K562 (cell line): Measurements from ENCODE around the gene ADGRG1. TPM values are rescaled to one million over a fixed set of nuclear protein-coding genes. Genes with fewer than 3 reads are reported as not detected.
A peak's percentile ranks its signal among the peaks of the same experiment; 100 is the strongest.

Experiments used
- CBFB ChIP-seq: sonication (generic); formaldehyde crosslinking; IDR thresholded peaks from 2 replicates; pipeline ENCODE4 v1.4.0; 2020; ENCODE audit warnings: mild to moderate bottlenecking, missing genetic modification reagents
- KDM5B ChIP-seq: fragments of 200-600 bp; sonication (generic); IDR thresholded peaks from 2 replicates; pipeline ENCODE4 v1.6.1; 2012; ENCODE audit warnings: low read depth, mild to moderate bottlenecking, moderate library complexity, low read length, control low read depth, inconsistent platforms; ENCODE audit not compliant: insufficient replicate concordance
- RBM15 ChIP-seq: fragments of 200-400 bp; formaldehyde crosslinking; IDR thresholded peaks from 2 replicates; pipeline ENCODE4 v1.6.1; 2018; ENCODE audit warnings: mild to moderate bottlenecking, low read length, moderate library complexity; ENCODE audit not compliant: insufficient read depth
- TEAD1 ChIP-seq, 2 experiments: fragments of 450-650 bp in 1 of 2; sonication (generic) in 1 of 2; formaldehyde crosslinking; IDR thresholded peaks; 2 replicates each; pipeline versions ENCODE4 v1.4.0 to v1.8.0; 2020 to 2022; ENCODE audit warnings: mild to moderate bottlenecking in 2 of 2, missing genetic modification reagents in 1 of 2
- ZNF140 ChIP-seq: fragments of 250-450 bp; sonication (Bioruptor Pico); IDR thresholded peaks from 2 replicates; pipeline ENCODE4 v1.8.0; 2021; ENCODE audit warnings: moderate library complexity, mild to moderate bottlenecking, inconsistent platforms
- polyA plus RNA-seq, 8 experiments: library from polyadenylated mRNA; depleted of rRNA in 4 of 8; stranded (reverse) in 5 of 8; unstranded in 3 of 8; fragments of >200 nt; fragmentation: Nextera tagmentation in 2 of 8; fragmentation: Illumina TruSeq in 1 of 8; extraction: Ambion mirVana in 2 of 8; extraction: Trizol in 1 of 8; gene quantifications; 2 replicates each; pipeline versions ENCODE4 v1.2.1 to v1.2.3, GENCODE V29; 2011 to 2014; ENCODE audit warnings: inconsistent platforms in 1 of 8, missing spikeins in 1 of 8
- total RNA-seq, 7 experiments: library from RNA; depleted of rRNA in 6 of 7; stranded (reverse); fragments of >200 nt in 6 of 7; fragmentation: Illumina TruSeq in 2 of 7; extraction: Trizol in 2 of 7; gene quantifications; 2 replicates each; pipeline versions ENCODE4 v1.2.1 to v1.2.3, GENCODE V29; 2011 to 2021; ENCODE audit warnings: low replicate concordance in 1 of 7
- TF ChIP-seq, protein P1 (sequence below): fragments of 450-650 bp; IDR thresholded peaks from 2 replicates; pipeline ENCODE4 v1.6.1; 2018; ENCODE audit not compliant: partially characterized antibody
- TF ChIP-seq, protein P2 (sequence below), 2 experiments: fragments of 450-650 bp in 1 of 2; sonication (generic) in 1 of 2; formaldehyde crosslinking in 1 of 2; IDR thresholded peaks in 1 of 2; conservative IDR thresholded peaks in 1 of 2; 2 replicates each; pipeline versions ENCODE4 v1.6.1 to v1.8.1; 2016 to 2023; ENCODE audit warnings: mild to moderate bottlenecking in 2 of 2, moderate library complexity in 2 of 2, inconsistent platforms in 1 of 2, missing genetic modification reagents in 1 of 2

Gene ADGRG1
- total and polyA plus RNA-seq, 9 of the 15 experiments (the other 6 are each of a cell fraction or from before 2014, with no cell fraction given): 0.04 to 0.31 (median 0.16) TPM; not detected in 6

DNA sequence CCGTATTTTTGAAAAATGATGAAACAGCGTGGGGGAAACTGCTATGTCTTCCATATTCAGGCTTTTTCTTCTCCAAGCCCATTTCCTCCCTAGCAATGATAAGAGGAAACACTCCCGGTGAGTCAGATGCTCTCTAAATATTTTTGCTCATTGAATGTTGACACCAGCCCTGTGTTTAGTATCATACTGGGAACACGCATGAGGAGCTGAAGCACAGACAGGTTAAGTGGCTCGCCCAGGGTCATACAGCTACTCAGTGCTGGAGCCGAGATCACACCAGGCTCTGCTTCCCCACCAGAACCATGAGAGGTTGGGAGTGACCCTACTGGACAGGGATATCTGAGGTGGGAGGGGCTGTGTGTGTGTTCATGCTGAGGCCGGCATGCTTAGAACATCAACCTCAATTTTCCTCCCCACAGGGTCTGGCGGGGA, 37.8 kb upstream of the ADGRG1 start (continued):
- TF ChIP-seq, protein P1, sequence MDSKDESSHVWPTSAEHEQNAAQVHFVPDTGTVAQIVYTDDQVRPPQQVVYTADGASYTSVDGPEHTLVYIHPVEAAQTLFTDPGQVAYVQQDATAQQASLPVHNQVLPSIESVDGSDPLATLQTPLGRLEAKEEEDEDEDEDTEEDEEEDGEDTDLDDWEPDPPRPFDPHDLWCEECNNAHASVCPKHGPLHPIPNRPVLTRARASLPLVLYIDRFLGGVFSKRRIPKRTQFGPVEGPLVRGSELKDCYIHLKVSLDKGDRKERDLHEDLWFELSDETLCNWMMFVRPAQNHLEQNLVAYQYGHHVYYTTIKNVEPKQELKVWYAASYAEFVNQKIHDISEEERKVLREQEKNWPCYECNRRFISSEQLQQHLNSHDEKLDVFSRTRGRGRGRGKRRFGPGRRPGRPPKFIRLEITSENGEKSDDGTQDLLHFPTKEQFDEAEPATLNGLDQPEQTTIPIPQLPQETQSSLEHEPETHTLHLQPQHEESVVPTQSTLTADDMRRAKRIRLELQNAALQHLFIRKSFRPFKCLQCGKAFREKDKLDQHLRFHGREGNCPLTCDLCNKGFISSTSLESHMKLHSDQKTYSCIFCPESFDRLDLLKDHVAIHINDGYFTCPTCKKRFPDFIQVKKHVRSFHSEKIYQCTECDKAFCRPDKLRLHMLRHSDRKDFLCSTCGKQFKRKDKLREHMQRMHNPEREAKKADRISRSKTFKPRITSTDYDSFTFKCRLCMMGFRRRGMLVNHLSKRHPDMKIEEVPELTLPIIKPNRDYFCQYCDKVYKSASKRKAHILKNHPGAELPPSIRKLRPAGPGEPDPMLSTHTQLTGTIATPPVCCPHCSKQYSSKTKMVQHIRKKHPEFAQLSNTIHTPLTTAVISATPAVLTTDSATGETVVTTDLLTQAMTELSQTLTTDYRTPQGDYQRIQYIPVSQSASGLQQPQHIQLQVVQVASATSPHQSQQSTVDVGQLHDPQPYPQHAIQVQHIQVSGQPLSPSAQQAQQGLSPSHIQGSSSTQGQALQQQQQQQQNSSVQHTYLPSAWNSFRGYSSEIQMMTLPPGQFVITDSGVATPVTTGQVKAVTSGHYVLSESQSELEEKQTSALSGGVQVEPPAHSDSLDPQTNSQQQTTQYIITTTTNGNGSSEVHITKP: no peak
- TF ChIP-seq RBM15 (no peak), TEAD1 (CRISPR knock-in tag; IDR thresholded peaks at IDR 0.05) (no peak), ZNF140 (CRISPR knock-in tag) (no peak), KDM5B (no peak), CBFB (no peak)
- TF ChIP-seq, protein P2, sequence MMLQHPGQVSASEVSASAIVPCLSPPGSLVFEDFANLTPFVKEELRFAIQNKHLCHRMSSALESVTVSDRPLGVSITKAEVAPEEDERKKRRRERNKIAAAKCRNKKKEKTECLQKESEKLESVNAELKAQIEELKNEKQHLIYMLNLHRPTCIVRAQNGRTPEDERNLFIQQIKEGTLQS (IDR thresholded peaks at IDR 0.05): peak; percentile 21; the same call in 1 of the 2 replicates
- TF ChIP-seq, protein P2 (CRISPR knock-in tag; conservative IDR thresholded peaks at IDR 0.05): no peak
